Stimulated activated CD4-positive, alpha-beta T cell treated with anti-CD3 and anti-CD28 coated beads, TNF-alpha, amount 100 ng/mL, for 1 hour (primary cell): ENCODE data around the gene ST7L.

Experiments
- DNase-seq, 3 donors: peaks; one replicate each; pipeline ENCODE4 v3.0.0-alpha.2; 2020; ENCODE audit warnings: low read depth in 3 of 3, low spot score in 1 of 3

The ST7L gene

GRCh38 chr1:112546076-112546475, 72.9 kb downstream of the ST7L start:
- DNase-seq: no peak

- no peak for DNase-seq
Measured at GRCh38 chr1:112544751-112545150, 74.2 kb downstream of the ST7L start.

GRCh38 chr1:112544011-112544688, 74.8 kb downstream of the ST7L start:
- DNase-seq: no peak

GRCh38 chr1:112542206-112542973, 76.6 kb downstream of the ST7L start:
- no peak for DNase-seq

GRCh38 chr1:112541299-112541698, 77.6 kb downstream of the ST7L start:
- DNase-seq: no peak

- DNase-seq: no peak
Measured at GRCh38 chr1:112540226-112540794, 78.6 kb downstream of the ST7L start.

GRCh38 chr1:112538883-112539282, 80.1 kb downstream of the ST7L start:
- no peak for DNase-seq

GRCh38 chr1:112537456-112537855, 81.5 kb downstream of the ST7L start:
- no peak for DNase-seq

GRCh38 chr1:112536561-112536960, 82.4 kb downstream of the ST7L start:
- DNase-seq: no peak

GRCh38 chr1:112533029-112533428, 85.9 kb downstream of the ST7L start:
- no peak for DNase-seq

- no peak for DNase-seq
Measured at GRCh38 chr1:112532064-112532463, 86.9 kb downstream of the ST7L start.

- no peak for DNase-seq
Measured at GRCh38 chr1:112530832-112531231, 88.1 kb downstream of the ST7L start.

- DNase-seq: no peak
Measured at GRCh38 chr1:112529301-112529700, 89.6 kb downstream of the ST7L start.

- DNase-seq: no peak
Measured at GRCh38 chr1:112528076-112528475, 90.9 kb downstream of the ST7L start.

- DNase-seq: no peak
Measured at GRCh38 chr1:112527266-112528010, 91.5 kb downstream of the ST7L start.

- DNase-seq: no peak
Measured at GRCh38 chr1:112524986-112525385, 94.0 kb downstream of the ST7L start.

- no peak for DNase-seq
Measured at GRCh38 chr1:112524251-112524650, 94.7 kb downstream of the ST7L start.

- DNase-seq: no peak
Measured at GRCh38 chr1:112522621-112523020, 96.3 kb downstream of the ST7L start.

GRCh38 chr1:112520166-112520565, 98.8 kb downstream of the ST7L start:
- DNase-seq: no peak

- DNase-seq: no peak
Measured at GRCh38 chr1:112518186-112518585, 100.8 kb downstream of the ST7L start.

- no peak for DNase-seq
Measured at GRCh38 chr1:112517646-112518045, 101.3 kb downstream of the ST7L start.

- no peak for DNase-seq
Measured at GRCh38 chr1:112517231-112517630, 101.7 kb downstream of the ST7L start.
